PC-9 (cell line): Measurements from ENCODE around the gene EYS. TPM values are rescaled to one million over a fixed set of nuclear protein-coding genes. Genes with fewer than 3 reads are reported as not detected.
"Not testable (repeated sequence)": the region's sequence is repeated elsewhere in the genome, so short reads cannot be mapped to it uniquely, and the experiment has no call there.

ENCODE experiments used
- BruUV-seq: library from RNA; stranded (reverse); fragments of 400-500 nt; replicated peaks from 2 replicates; lab custom pipeline; 2021; lab: Mats Ljungman, UMichigan
- CTCF ChIA-PET: fragments of 300-600 bp; sonication (Branson Sonifier 250); formaldehyde crosslinking; loops from one replicate; lab custom pipeline; 2022; ENCODE audit warnings: antibody characterized with exemption; lab: Charles Lee
- POLR2A ChIA-PET: fragments of 300-600 bp; sonication (Branson Sonifier 250); formaldehyde crosslinking; loops from one replicate; lab custom pipeline; 2022; ENCODE audit warnings: antibody characterized with exemption; ENCODE audit not compliant: unreplicated experiment; lab: Charles Lee
- DNase-seq, 2 experiments: peaks; one replicate each; pipeline versions ENCODE4 v3.0.0 to v3.0.0-alpha.2; 2015 to 2022; ENCODE audit warnings: mixed read lengths in 1 of 2
- H2AFZ ChIP-seq: fragments of 200-600 bp; sonication (generic); 2 replicates; pipeline ENCODE4 v1.8.1; 2017; ENCODE audit warnings: antibody characterized with exemption
- H3F3A ChIP-seq: fragments of 200-600 bp; sonication (generic); 2 replicates; pipeline ENCODE4 v1.8.1; 2017; ENCODE audit warnings: antibody characterized with exemption, mild to moderate bottlenecking, low read depth; ENCODE audit not compliant: insufficient read depth
- H3K27ac ChIP-seq: fragments of 200-600 bp; sonication (generic); 2 replicates; pipeline ENCODE4 v1.6.1; 2016; ENCODE audit warnings: mixed run types
- H3K27me3 ChIP-seq: fragments of 200-600 bp; sonication (generic); 2 replicates; pipeline ENCODE4 v1.6.1; 2016; ENCODE audit warnings: low read depth, mixed run types; ENCODE audit not compliant: insufficient read depth
- H3K36me3 ChIP-seq: fragments of 200-600 bp; sonication (generic); 2 replicates; pipeline ENCODE4 v1.6.1; 2016; ENCODE audit warnings: low read depth, mixed run types
- H3K4me1 ChIP-seq: fragments of 200-600 bp; sonication (generic); replicated peaks from 2 replicates; pipeline ENCODE4 v1.6.1; 2016; ENCODE audit warnings: mixed run types; ENCODE audit not compliant: insufficient read depth
- H3K4me2 ChIP-seq: fragments of 200-600 bp; sonication (generic); 2 replicates; pipeline ENCODE4 v1.6.1; 2017; ENCODE audit warnings: mixed run types
- H3K4me3 ChIP-seq: fragments of 200-600 bp; sonication (generic); 2 replicates; pipeline ENCODE4 v1.6.1; 2016; ENCODE audit warnings: mixed run types
- H3K79me2 ChIP-seq: fragments of 200-600 bp; sonication (generic); 2 replicates; pipeline ENCODE4 v1.6.1; 2017; ENCODE audit warnings: low read depth, mixed run types
- H3K9me2 ChIP-seq: fragments of 200-600 bp; sonication (generic); 2 replicates; pipeline ENCODE4 v1.8.1; 2017; ENCODE audit warnings: mild to moderate bottlenecking; ENCODE audit not compliant: insufficient read depth
- H3K9me3 ChIP-seq: fragments of 200-600 bp; sonication (generic); 2 replicates; pipeline ENCODE4 v1.8.1; 2016; ENCODE audit warnings: low read depth; ENCODE audit not compliant: insufficient read depth
- H4K20me1 ChIP-seq: fragments of 200-600 bp; sonication (generic); 2 replicates; pipeline ENCODE4 v1.8.1; 2017; ENCODE audit not compliant: insufficient read depth
- EZH2 ChIP-seq: fragments of 200-600 bp; sonication (generic); IDR thresholded peaks from 2 replicates; pipeline ENCODE4 v1.8.0; 2017; ENCODE audit warnings: antibody characterized with exemption, low read depth
- intact Hi-C: fragments of 100-400 bp; cut with micrococcal nuclease; formaldehyde crosslinking; loops from one replicate; pipeline ENCODE4 v1.10.0; 2022; ENCODE audit not compliant: unreplicated experiment
- total RNA-seq: library from RNA; stranded (reverse); gene quantifications from 2 replicates; pipeline ENCODE4 v1.2.3, GENCODE V29; 2021
- TF ChIP-seq, protein P1 (sequence below): fragments of 200-600 bp; sonication (generic); conservative IDR thresholded peaks from 2 replicates; pipeline ENCODE4 v1.6.1; 2017; ENCODE audit warnings: mixed run types, antibody characterized with exemption, mild to moderate bottlenecking, moderate library complexity

EYS gene
- total RNA-seq, 1 experiment from 2014 or later, result not detected

DNA sequence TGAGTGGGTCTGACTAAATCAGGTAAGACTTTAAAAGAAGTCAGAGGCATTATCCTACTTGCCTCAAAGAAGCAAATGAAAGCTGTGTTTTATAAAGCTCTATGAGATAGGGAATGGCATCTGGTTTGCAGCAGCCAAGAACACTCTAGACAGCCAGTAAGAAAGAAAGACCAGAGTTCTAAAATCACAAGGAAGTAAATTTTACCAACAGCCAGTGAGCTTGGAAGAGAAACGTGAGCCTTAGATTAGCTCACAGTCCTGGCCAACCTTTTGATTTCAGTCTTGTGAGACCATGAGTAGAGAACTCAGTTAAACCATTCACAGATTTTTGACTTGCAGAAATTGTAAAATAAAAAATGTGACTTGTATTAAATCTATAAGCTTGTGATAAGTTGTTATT, 693.0 kb downstream of the EYS start:
- TF ChIP-seq EZH2, result no peak
- TF ChIP-seq, protein P1, sequence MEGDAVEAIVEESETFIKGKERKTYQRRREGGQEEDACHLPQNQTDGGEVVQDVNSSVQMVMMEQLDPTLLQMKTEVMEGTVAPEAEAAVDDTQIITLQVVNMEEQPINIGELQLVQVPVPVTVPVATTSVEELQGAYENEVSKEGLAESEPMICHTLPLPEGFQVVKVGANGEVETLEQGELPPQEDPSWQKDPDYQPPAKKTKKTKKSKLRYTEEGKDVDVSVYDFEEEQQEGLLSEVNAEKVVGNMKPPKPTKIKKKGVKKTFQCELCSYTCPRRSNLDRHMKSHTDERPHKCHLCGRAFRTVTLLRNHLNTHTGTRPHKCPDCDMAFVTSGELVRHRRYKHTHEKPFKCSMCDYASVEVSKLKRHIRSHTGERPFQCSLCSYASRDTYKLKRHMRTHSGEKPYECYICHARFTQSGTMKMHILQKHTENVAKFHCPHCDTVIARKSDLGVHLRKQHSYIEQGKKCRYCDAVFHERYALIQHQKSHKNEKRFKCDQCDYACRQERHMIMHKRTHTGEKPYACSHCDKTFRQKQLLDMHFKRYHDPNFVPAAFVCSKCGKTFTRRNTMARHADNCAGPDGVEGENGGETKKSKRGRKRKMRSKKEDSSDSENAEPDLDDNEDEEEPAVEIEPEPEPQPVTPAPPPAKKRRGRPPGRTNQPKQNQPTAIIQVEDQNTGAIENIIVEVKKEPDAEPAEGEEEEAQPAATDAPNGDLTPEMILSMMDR, result no peak
- no peak for DNase-seq
- Histone ChIP-seq H3K27me3 (no peaks in the 10 kb centered on the region), H3K9me3 (no peaks in the 10 kb centered on the region), H3K4me1 (no peaks in the 10 kb centered on the region), H3K36me3 (no peaks in the 10 kb centered on the region), H2AFZ (no peak overlapping the region), H3K79me2 (no peaks in the 10 kb centered on the region), H3K27ac (no peak overlapping the region), H3K4me2 (no peak overlapping the region), H4K20me1 (no peaks in the 10 kb centered on the region), H3F3A (no peaks in the 10 kb centered on the region), H3K9me2 (no peaks in the 10 kb centered on the region), H3K4me3 (no peak overlapping the region)
- POLR2A ChIA-PET, result no interaction called here
- no TSS peak for BruUV-seq
- intact Hi-C loops, result no loop called here
- CTCF ChIA-PET, result no interaction called here

DNA sequence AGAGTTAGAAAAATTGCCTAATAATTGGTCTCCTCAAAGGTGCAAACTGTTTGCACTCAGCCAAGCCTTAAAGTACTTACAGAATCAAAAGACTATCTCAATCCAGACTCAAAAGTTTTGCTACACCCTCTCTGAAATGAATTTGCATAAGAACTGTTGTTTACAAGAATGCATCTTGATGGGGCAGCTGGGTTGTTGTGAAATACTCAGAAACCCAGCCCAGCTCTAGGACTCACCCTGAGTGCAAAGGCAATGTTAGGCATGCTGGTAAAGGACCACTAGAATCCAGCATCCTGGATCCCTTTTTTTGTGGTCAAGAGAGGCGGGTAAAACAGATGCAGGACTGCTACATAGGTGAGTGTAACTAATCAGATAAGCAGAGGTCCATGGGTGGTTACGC, 700.2 kb downstream of the EYS start:
- no peak overlapping the region for H2AFZ ChIP-seq
- H3K27me3 ChIP-seq, result no peaks in the 10 kb centered on the region
- H3F3A ChIP-seq, result no peaks in the 10 kb centered on the region
- no peak overlapping the region for H3K27ac ChIP-seq
- no peaks in the 10 kb centered on the region for H3K4me1 ChIP-seq
- no peaks in the 10 kb centered on the region for H3K36me3 ChIP-seq
- intact Hi-C loops, result no loop called here
- H3K79me2 ChIP-seq, result no peaks in the 10 kb centered on the region
- ChIA-PET POLR2A (no interaction called here), CTCF (no interaction called here)
- no peak for TF ChIP-seq EZH2
- TF ChIP-seq, protein P1, result no peak
- no peak overlapping the region for H3K4me3 ChIP-seq
- no TSS peak for BruUV-seq
- H4K20me1 ChIP-seq, result no peaks in the 10 kb centered on the region
- DNase-seq, result no peak
- H3K9me2 ChIP-seq, result no peaks in the 10 kb centered on the region
- no peak overlapping the region for H3K4me2 ChIP-seq
- no peaks in the 10 kb centered on the region for H3K9me3 ChIP-seq

- DNase-seq, result no peak
- no peak overlapping the region for H3K4me2 ChIP-seq
- H3K79me2 ChIP-seq, result no peaks in the 10 kb centered on the region
- H3K9me2 ChIP-seq, result no peaks in the 10 kb centered on the region
- H3K9me3 ChIP-seq, result no peaks in the 10 kb centered on the region
- intact Hi-C loops, result no loop called here
- TF ChIP-seq, protein P1, result no peak
- TF ChIP-seq EZH2, result no peak
- no peaks in the 10 kb centered on the region for H3K4me1 ChIP-seq
- CTCF ChIA-PET, result no interaction called here
- H4K20me1 ChIP-seq, result no peaks in the 10 kb centered on the region
- H3K27ac ChIP-seq, result no peak overlapping the region
- POLR2A ChIA-PET, result no interaction called here
- H2AFZ ChIP-seq, result no peak overlapping the region
- H3F3A ChIP-seq, result no peaks in the 10 kb centered on the region
- no peaks in the 10 kb centered on the region for H3K27me3 ChIP-seq
- H3K4me3 ChIP-seq, result no peak overlapping the region
- BruUV-seq, result no TSS peak
- H3K36me3 ChIP-seq, result no peaks in the 10 kb centered on the region
Measured at GRCh38 chr6:65004283-65004682, 702.7 kb downstream of the EYS start.

DNA sequence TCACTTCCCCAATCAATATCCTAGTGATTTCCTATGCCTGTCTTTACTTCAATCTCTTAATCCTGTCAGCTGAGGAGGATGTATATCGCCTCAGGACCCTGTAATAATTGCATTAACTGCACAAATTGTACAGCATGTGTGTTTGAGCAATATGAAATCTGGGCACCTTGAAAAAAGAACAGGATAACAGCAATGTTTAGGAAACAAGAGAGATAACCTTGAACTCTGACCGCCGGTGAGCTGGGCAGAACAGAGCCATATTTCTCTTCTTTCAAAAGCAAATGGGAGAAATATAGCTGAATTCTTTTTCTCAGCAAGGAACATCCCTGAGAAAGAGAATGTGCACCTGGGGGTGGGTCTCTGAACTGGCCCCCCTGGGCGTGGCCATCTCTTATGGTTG, 704.1 kb downstream of the EYS start:
- H3K27me3 ChIP-seq, intact Hi-C loops, H3K4me3 ChIP-seq, H3K4me1 ChIP-seq, H4K20me1 ChIP-seq, H3K9me2 ChIP-seq, H3F3A ChIP-seq, H3K79me2 ChIP-seq, BruUV-seq, H3K27ac ChIP-seq, H3K9me3 ChIP-seq, CTCF ChIA-PET, H3K4me2 ChIP-seq, POLR2A ChIA-PET, H2AFZ ChIP-seq, DNase-seq, H3K36me3 ChIP-seq: not testable (repeated sequence)
